HepG2 (cell line): ENCODE results near the gene KRT82. TPM values are rescaled to one million over a fixed set of nuclear protein-coding genes. Genes with fewer than 3 reads are reported as not detected.

Source experiments
- ATAC-seq: fragments of 200-7000 bp; cut with Tn5 transposase; 3 replicates; pipeline ENCODE4 v1.9.1; 2020; ENCODE audit warnings: mild to moderate bottlenecking, moderate library complexity
- BruUV-seq: library from RNA; stranded (reverse); fragments of 400-500 nt; replicated peaks from 2 replicates; lab custom pipeline; 2021; lab: Mats Ljungman, UMichigan
- CTCF ChIA-PET: fragments of 300-600 bp; formaldehyde crosslinking; extraction: SDS; loops from one replicate; lab custom pipeline; 2021; ENCODE audit warnings: low total read pairs, inconsistent platforms, low intra/inter-chr PET ratio; lab: Yijun Ruan, JAX
- POLR2A ChIA-PET: fragments of 350-600 bp; sonication (Branson Sonifier 250); formaldehyde crosslinking; loops from one replicate; lab custom pipeline; 2020; ENCODE audit warnings: antibody characterized with exemption, inconsistent platforms; lab: Yijun Ruan, JAX
- DNase-seq: peaks from one replicate; pipeline ENCODE4 v3.0.0-alpha.2; 2015; ENCODE audit warnings: low spot score
- FAIRE-seq: peaks from 3 replicates; lab custom pipeline; 2011; peaks lifted over from hg19 to GRCh38; lab: Jason Lieb, UNC
- H2AFZ ChIP-seq: one replicate; pipeline ENCODE4 v1.6.1; 2011; ENCODE audit warnings: low read length, inconsistent platforms
- H3K27ac ChIP-seq: fragments of 300-600 bp; 3 replicates; pipeline ENCODE4 v1.8.0; 2011; ENCODE audit warnings: mixed run types, mild to moderate bottlenecking, mixed read lengths, low read length, inconsistent platforms; ENCODE audit not compliant: insufficient read depth; ENCODE audit errors: extremely low read length
- H3K27me3 ChIP-seq, 2 experiments: fragments of 200-600 bp in 1 of 2; 2 replicates in 1 of 2; 3 replicates in 1 of 2; pipeline versions ENCODE4 v1.6.0 to v1.8.0; 2011; ENCODE audit warnings: low read length in 2 of 2, mild to moderate bottlenecking in 2 of 2, moderate library complexity in 2 of 2, inconsistent platforms in 1 of 2; ENCODE audit not compliant: insufficient read depth in 2 of 2, control insufficient read depth in 1 of 2
- H3K36me3 ChIP-seq, 2 experiments: fragments of 200-600 bp in 1 of 2; replicated peaks in 1 of 2; 2 replicates in 1 of 2; 3 replicates in 1 of 2; pipeline versions ENCODE4 v1.5.1 to v1.8.0; 2011; ENCODE audit warnings: low read length in 2 of 2, inconsistent platforms in 1 of 2; ENCODE audit not compliant: insufficient read depth in 2 of 2, control insufficient read depth in 1 of 2
- H3K4me1 ChIP-seq: 2 replicates; pipeline ENCODE4 v1.5.1; 2012; ENCODE audit warnings: low read length, inconsistent platforms; ENCODE audit not compliant: insufficient read depth
- H3K4me2 ChIP-seq: 2 replicates; pipeline ENCODE4 v1.6.0; 2011; ENCODE audit warnings: low read depth, low read length, inconsistent platforms
- H3K4me3 ChIP-seq, 3 experiments: fragments of 200-600 bp in 1 of 3; sonication (generic), shearing (Covaris generic) in 1 of 3; replicated peaks in 1 of 3; 2 replicates each; pipeline ENCODE4 v1.5.1; 2011 to 2016; ENCODE audit warnings: low read length in 3 of 3, inconsistent platforms in 2 of 3, low read depth in 2 of 3, mild to moderate bottlenecking in 2 of 3, control low read depth in 1 of 3, mixed read lengths in 1 of 3; ENCODE audit not compliant: insufficient read depth in 1 of 3
- H3K79me2 ChIP-seq: one replicate; pipeline ENCODE4 v1.6.1; 2011; ENCODE audit warnings: low read length, inconsistent platforms; ENCODE audit not compliant: insufficient read depth
- H3K9ac ChIP-seq: 2 replicates; pipeline ENCODE4 v1.6.0; 2011; ENCODE audit warnings: mild to moderate bottlenecking, low read depth, low read length, inconsistent platforms; ENCODE audit not compliant: insufficient read depth
- H3K9me3 ChIP-seq: 2 replicates; pipeline ENCODE4 v1.5.1; 2012; ENCODE audit warnings: mild to moderate bottlenecking, low read length
- H4K20me1 ChIP-seq: 2 replicates; pipeline ENCODE4 v1.6.0; 2011; ENCODE audit warnings: inconsistent platforms, mild to moderate bottlenecking, low read length, moderate library complexity; ENCODE audit not compliant: insufficient read depth
- CTCF ChIP-seq: sonication (generic); formaldehyde crosslinking; IDR thresholded peaks from 2 replicates; pipeline ENCODE4 v1.5.0; 2020; ENCODE audit warnings: mild to moderate bottlenecking, missing genetic modification reagents, moderate library complexity
- DPF2 ChIP-seq: sonication (generic); formaldehyde crosslinking; IDR thresholded peaks from 2 replicates; pipeline ENCODE4 v1.4.0; 2020; ENCODE audit warnings: mild to moderate bottlenecking, low read depth, missing genetic modification reagents, borderline replicate concordance
- HBP1 ChIP-seq: IDR thresholded peaks from 2 replicates; pipeline ENCODE4 v1.6.1; 2016; ENCODE audit warnings: low read depth, control low read depth
- PRPF4 ChIP-seq: fragments of 200-400 bp; formaldehyde crosslinking; IDR thresholded peaks from 2 replicates; pipeline ENCODE4 v1.6.1; 2016; ENCODE audit warnings: low read length, low read depth; ENCODE audit not compliant: poor library complexity, severe bottlenecking
- USF2 ChIP-seq, 2 experiments: sonication (generic) in 1 of 2; formaldehyde crosslinking in 1 of 2; IDR thresholded peaks; 2 replicates each; pipeline versions ENCODE4 v1.5.1 to v1.6.1; 2011 to 2020; ENCODE audit warnings: borderline replicate concordance in 1 of 2, low read depth in 1 of 2, low read length in 1 of 2, mild to moderate bottlenecking in 1 of 2, missing genetic modification reagents in 1 of 2, moderate library complexity in 1 of 2
- ZBTB8A ChIP-seq: sonication (generic); formaldehyde crosslinking; IDR thresholded peaks from 2 replicates; pipeline ENCODE4 v1.4.0; 2020; ENCODE audit warnings: mild to moderate bottlenecking, low read depth, missing genetic modification reagents, borderline replicate concordance
- ZFP37 ChIP-seq: sonication (generic); formaldehyde crosslinking; IDR thresholded peaks from 2 replicates; pipeline ENCODE4 v1.4.0; 2020; ENCODE audit warnings: missing genetic modification reagents, borderline replicate concordance
- WGBS: methylation state at CpG from one replicate; pipeline ENCODE4 v1.1.6; 2017; ENCODE audit warnings: low lambda C conversion rate; 5-methylcytosine and 5-hydroxymethylcytosine counted together
- in situ Hi-C: cut with HindIII; loops from 2 replicates; pipeline ENCODE4 v1.10.0; 2017; ENCODE audit warnings: low pct_unique_long_range_greater_than_20kb; ENCODE audit not compliant: extremely low pct_ligation_motif_present
- intact Hi-C: fragments of 100-400 bp; cut with micrococcal nuclease; formaldehyde crosslinking; loops from one replicate; pipeline ENCODE4 v1.10.0; 2022; ENCODE audit not compliant: unreplicated experiment
- polyA plus RNA-seq, 8 experiments: library from polyadenylated mRNA; depleted of rRNA in 3 of 8; stranded (reverse) in 7 of 8; unstranded in 1 of 8; fragments of >200 nt; fragmentation: Illumina TruSeq in 4 of 8; extraction: Trizol in 4 of 8; gene quantifications; 2 replicates each; pipeline versions ENCODE4 v1.2.1 to v1.2.3, GENCODE V29; 2011 to 2016; ENCODE audit warnings: low read depth in 4 of 8, missing spikeins in 1 of 8, mixed read lengths in 1 of 8; ENCODE audit not compliant: insufficient read depth in 1 of 8
- total RNA-seq, 5 experiments: library from RNA; depleted of rRNA; stranded (reverse); fragments of >200 nt; fragmentation: Illumina TruSeq; extraction: Trizol; gene quantifications; 2 replicates each; pipeline ENCODE4 v1.2.3, GENCODE V29; 2016; ENCODE audit warnings: low read depth in 1 of 5

KRT82 gene
- total and polyA plus RNA-seq, 2 of the 13 experiments (the other 11 are each of a cell fraction or from before 2014, with no cell fraction given) = not detected

GRCh38 chr12:52362118-52362726, 43.9 kb downstream of the KRT82 start:
- no peaks in the 10 kb centered on the region for H4K20me1 ChIP-seq
- H3K27me3 ChIP-seq = peaks cover 4 to 27% of the 10 kb centered on the region in 2 experiments; a peak in 4 of 5 replicates
- FAIRE-seq = no peak
- H3K9me3 ChIP-seq = no peaks in the 10 kb centered on the region
- intact Hi-C loops = no loop called here
- H2AFZ ChIP-seq = no peak overlapping the region
- peaks cover 5% of the 10 kb centered on the region; the same call in 1 of the 2 replicates for H3K4me1 ChIP-seq
- H3K36me3 ChIP-seq = no peaks in the 10 kb centered on the region
- no peaks in the 10 kb centered on the region for H3K79me2 ChIP-seq
- WGBS = 4% methylated on average over 5 of the region's 11 CpGs
- ChIA-PET CTCF (no interaction called here), POLR2A (no interaction called here)
- 0 out of 2 replicates have a peak, but pooled peaks have one; percentile 20 for TF ChIP-seq CTCF (CRISPR knock-in tag)
- no peak for TF ChIP-seq ZFP37
- no peak for TF ChIP-seq ZBTB8A (CRISPR knock-in tag)
- DNase-seq = no peak
- H3K4me2 ChIP-seq = no peak overlapping the region
- peak; percentile 24; the same call in 1 of the 3 replicates for ATAC-seq
- in situ Hi-C loops = no loop called here
- no TSS peak for BruUV-seq
- no peak overlapping the region for H3K27ac ChIP-seq
- H3K9ac ChIP-seq = no peak overlapping the region
- no peak overlapping the region for H3K4me3 ChIP-seq

- Histone ChIP-seq H3K79me2 (no peaks in the 10 kb centered on the region), H3K4me1 (peaks cover 5% of the 10 kb centered on the region; the same call in 1 of the 2 replicates), H3K9ac (no peak overlapping the region), H3K9me3 (no peaks in the 10 kb centered on the region), H2AFZ (no peak overlapping the region), H3K27me3 (peaks cover 2 to 22% of the 10 kb centered on the region in 2 experiments; a peak in 4 of 5 replicates), H3K27ac (no peak overlapping the region), H3K4me3 (no peak overlapping the region), H4K20me1 (no peaks in the 10 kb centered on the region), H3K36me3 (no peaks in the 10 kb centered on the region), H3K4me2 (no peak overlapping the region)
- in situ Hi-C loops = no loop called here
- DNase-seq (no peak), ATAC-seq (no peak), FAIRE-seq (no peak)
- BruUV-seq = no TSS peak
- intact Hi-C loops = no loop called here
- WGBS = 47% methylated on average over 1 of the region's 1 CpG
- CTCF ChIA-PET = no interaction called here
- no peak for TF ChIP-seq DPF2
- no peak for TF ChIP-seq USF2 (IDR thresholded peaks at IDR 0.05; ENCODE audit: low read depth, low read length)
- no peak for TF ChIP-seq USF2 (CRISPR knock-in tag; IDR thresholded peaks at IDR 0.05; ENCODE audit: borderline replicate concordance)
- no peak for TF ChIP-seq CTCF (CRISPR knock-in tag)
- no peak for TF ChIP-seq HBP1 (CRISPR knock-in tag)
- TF ChIP-seq PRPF4 = no peak
- POLR2A ChIA-PET = no interaction called here
Measured at GRCh38 chr12:52361553-52361952, 44.6 kb downstream of the KRT82 start.
